Gastrocnemius medialis (tissue), 4 donors: Measurements from ENCODE around the gene TMF1.

Source experiments
- POLR2A ChIP-seq, 2 donors: fragments of 450-650 bp; IDR thresholded peaks; one replicate each; pipeline ENCODE4 v1.6.1; 2017; ENCODE audit warnings: antibody characterized with exemption in 2 of 2, mild to moderate bottlenecking in 2 of 2, moderate library complexity in 2 of 2
- TF ChIP-seq, protein P1 (sequence below), 5 experiments: fragments of 450-650 bp in 3 of 5; fragments of 200-600 bp in 2 of 5; sonication (generic) in 2 of 5; IDR thresholded peaks in 4 of 5; conservative IDR thresholded peaks in 1 of 5; 1 replicate in 4 of 5; 2 replicates in 1 of 5; pipeline ENCODE4 v1.5.1; 2016 to 2019; ENCODE audit warnings: antibody characterized with exemption in 5 of 5, mild to moderate bottlenecking in 3 of 5, moderate library complexity in 3 of 5

DNA sequence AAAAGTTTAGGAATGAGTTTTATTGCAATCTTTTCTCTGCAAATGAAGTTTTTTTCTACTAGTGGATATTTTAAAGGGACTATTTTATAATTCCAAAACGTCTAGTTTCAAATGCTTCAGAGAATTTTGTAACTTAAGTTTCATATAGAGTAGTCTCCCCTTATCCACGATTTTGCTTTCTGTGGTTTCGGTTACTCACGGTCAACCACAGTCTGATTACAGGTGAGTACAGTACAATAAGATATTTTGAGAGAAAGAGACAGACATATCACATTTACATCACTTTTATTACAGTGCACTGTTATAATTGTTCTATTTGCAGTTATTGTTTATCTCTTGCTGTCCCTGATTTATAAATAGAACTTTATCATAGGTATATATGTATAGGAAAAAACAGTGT, 31.3 kb downstream of the TMF1 start:
- TF ChIP-seq, protein P1, sequence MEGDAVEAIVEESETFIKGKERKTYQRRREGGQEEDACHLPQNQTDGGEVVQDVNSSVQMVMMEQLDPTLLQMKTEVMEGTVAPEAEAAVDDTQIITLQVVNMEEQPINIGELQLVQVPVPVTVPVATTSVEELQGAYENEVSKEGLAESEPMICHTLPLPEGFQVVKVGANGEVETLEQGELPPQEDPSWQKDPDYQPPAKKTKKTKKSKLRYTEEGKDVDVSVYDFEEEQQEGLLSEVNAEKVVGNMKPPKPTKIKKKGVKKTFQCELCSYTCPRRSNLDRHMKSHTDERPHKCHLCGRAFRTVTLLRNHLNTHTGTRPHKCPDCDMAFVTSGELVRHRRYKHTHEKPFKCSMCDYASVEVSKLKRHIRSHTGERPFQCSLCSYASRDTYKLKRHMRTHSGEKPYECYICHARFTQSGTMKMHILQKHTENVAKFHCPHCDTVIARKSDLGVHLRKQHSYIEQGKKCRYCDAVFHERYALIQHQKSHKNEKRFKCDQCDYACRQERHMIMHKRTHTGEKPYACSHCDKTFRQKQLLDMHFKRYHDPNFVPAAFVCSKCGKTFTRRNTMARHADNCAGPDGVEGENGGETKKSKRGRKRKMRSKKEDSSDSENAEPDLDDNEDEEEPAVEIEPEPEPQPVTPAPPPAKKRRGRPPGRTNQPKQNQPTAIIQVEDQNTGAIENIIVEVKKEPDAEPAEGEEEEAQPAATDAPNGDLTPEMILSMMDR (IDR thresholded peaks at IDR 0.05 in 4 of 5, conservative IDR thresholded peaks at IDR 0.05 in 1 of 5), result no peak
- TF ChIP-seq POLR2A (IDR thresholded peaks at IDR 0.05), result no peak
